SK-MEL-5 (cell line): ENCODE data around the gene RANBP9. TPM values are rescaled to one million over a fixed set of nuclear protein-coding genes. Genes with fewer than 3 reads are reported as not detected.
A peak's percentile ranks its signal among the peaks of the same experiment; 100 is the strongest.

Source experiments
- DNase-seq: peaks from one replicate; pipeline ENCODE4 v3.0.0-alpha.2; 2016; ENCODE audit warnings: low read depth, low spot score
- in situ Hi-C: cut with HindIII; loops from 2 replicates; pipeline ENCODE4 v1.10.0; 2016; ENCODE audit warnings: low sequenced_read_pairs, high pct_unique_total_duplicates, low pct_unique_long_range_greater_than_20kb
- total RNA-seq: library from RNA; depleted of rRNA; stranded (reverse); fragments of >200 nt; shearing (Covaris generic); gene quantifications from 2 replicates; pipeline ENCODE4 v1.2.3, GENCODE V29; 2014

RANBP9 gene
- total RNA-seq, 1 experiment from 2014 or later: 30.7 TPM

DNA sequence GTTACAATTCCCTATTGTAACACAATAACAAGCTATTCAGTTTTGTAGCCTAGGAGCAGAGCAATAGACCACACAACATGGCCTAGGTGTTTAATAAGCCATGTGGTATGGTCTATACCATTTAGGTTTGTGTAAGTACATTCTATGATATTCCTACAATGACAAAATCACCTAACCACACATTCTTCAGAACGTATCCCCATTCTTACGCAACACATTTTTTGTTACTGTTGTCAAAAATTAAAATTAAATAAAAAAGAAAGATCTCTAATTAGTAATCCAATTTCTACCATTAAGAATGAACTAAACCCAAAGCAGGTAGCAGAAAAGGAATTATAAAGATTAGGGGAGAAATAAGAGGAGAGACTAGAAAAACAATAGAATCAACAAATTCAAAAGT is 44.0 kb downstream of the RANBP9 start:
- in situ Hi-C loops: no loop called here
- DNase-seq: no peak

- DNase-seq: no peak
- in situ Hi-C loops: no loop called here
Measured at GRCh38 chr6:13666194-13667105, 45.2 kb downstream of the RANBP9 start.

DNA sequence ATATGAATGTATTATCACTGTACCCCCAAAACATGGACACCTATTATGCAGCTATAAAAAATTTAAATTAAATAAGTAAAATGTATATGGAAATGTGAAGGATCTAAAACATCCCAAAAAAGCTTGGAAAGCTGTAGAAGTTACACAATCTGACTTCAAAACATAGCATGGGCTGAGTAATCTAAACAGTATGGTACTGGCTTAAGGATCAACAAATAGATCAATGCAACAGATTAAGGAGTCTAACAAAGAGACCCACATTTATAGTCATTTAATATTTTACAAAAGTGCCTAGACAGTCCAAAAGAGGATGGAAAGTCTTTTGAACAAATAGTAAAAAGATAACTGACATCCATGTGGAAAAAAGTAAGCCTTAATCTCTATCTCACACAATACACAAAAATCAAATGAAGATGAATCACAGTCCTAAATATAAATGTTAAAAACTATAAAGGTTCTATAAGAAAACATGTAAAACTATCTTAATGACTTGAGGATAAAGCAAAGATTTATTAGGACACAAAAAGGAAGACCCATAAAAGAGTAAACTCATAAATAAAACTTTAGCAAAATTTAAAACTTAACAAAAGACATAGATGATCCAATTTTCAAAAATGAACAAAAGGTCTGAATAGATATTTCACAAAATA is 46.8 kb downstream of the RANBP9 start:
- DNase-seq: no peak
- in situ Hi-C loops: no loop called here

DNA sequence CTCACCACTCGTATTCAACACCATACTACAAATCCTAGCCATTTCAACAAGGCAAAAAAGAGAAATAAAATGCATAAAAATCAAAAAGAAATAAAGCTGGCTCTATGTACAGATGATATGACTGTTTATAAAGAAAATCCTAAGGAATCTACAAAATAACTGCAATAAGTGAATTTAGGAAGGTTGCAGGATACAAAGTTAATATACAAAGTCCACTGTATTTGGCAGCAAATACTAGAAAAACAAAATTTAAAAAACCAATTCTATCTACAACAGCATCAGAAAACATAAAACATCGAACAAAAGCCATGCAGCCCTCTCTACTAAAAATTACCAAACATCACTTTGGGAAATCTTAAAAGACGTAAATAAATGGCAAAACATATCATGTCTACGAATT is 47.6 kb downstream of the RANBP9 start:
- no peak for DNase-seq
- in situ Hi-C loops: no loop called here

DNA sequence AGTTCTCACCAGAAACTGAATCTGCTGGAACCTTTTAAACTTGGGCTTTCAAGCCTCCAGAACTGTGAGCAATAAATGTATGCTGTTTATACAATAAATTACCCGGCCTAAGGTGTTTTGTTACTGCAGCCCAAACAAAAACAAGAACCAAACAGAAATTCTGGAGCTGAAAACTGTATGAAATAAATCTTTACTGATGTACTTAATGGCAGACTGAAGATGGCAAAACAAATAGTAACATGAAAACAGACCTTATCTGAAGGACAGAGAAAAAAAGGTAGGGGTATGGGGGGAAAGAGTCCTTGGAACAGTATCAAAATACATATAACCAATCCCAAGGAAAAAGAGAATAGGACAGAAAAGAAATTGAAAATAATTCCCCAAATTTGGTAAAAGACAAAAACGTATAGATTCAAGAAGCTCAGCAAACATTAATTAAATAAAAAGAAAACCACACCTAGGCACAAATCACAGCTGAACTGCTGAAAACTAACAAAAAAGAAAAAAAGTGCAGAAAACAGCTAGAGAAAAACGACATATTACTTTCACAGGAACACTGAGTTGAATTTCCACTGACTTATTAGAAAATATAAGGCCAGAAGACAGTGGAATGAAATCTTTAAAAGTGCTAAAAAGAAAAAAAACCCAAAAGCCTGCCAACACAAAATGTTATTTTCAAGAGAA is 48.8 kb downstream of the RANBP9 start:
- DNase-seq: no peak
- in situ Hi-C loops: no loop called here

GRCh38 chr6:13661647-13662046 is 50.0 kb downstream of the RANBP9 start:
- DNase-seq: peak; percentile 20
- in situ Hi-C loops: no loop called here

DNA sequence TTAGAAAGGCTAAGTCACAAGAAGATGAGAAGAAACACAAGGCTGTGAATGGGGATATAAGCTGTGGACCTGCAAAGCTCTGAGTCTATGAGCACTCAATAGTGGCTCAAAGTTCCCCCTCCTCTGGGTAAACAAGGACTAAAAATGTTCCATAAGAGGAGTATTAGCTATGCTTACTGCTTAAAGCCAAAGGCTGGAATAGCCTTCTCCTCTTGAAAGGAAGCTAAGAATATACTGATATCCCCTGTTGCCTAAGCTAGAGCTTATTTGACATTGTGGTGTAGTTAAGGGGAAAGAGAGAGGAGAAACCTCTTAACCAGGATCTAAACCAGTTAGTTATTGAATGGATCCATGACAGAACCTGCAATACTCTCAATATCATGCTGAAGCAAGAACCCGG is 50.7 kb downstream of the RANBP9 start:
- in situ Hi-C loops: no loop called here

GRCh38 chr6:13660273-13660672 is 51.4 kb downstream of the RANBP9 start:
- no peak for DNase-seq
- in situ Hi-C loops: no loop called here

More for the DNA sequence above, 50.7 kb downstream of the RANBP9 start:
- no peak for DNase-seq

- no peak for DNase-seq
- in situ Hi-C loops: no loop called here
Measured at GRCh38 chr6:13655700-13656099, 55.9 kb downstream of the RANBP9 start.

DNA sequence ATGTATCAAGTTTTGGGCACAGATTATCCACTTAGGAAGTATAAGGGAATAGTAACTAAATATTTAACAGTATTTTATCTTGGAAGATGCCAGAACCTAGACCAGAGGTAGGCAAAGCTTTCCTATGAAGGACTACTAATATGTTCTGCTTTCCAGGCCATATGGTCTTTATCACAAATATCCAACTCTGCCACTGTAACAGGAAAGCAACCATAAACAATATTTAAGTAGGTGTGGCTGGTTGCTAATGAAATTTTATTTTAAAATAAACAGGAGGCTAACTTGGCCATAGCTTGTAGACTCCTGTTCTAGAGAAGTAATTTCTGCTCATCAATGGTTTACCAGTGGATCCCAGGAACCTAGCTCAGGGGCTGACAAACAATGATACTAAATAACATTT is 57.1 kb downstream of the RANBP9 start:
- in situ Hi-C loops: no loop called here
- DNase-seq: no peak

- in situ Hi-C loops: no loop called here
- no peak for DNase-seq
Measured at GRCh38 chr6:13653296-13653695, 58.3 kb downstream of the RANBP9 start.

GRCh38 chr6:13649393-13649792 is 62.2 kb downstream of the RANBP9 start:
- in situ Hi-C loops: no loop called here
- DNase-seq: no peak

GRCh38 chr6:13648850-13649249 is 62.8 kb downstream of the RANBP9 start:
- no peak for DNase-seq
- in situ Hi-C loops: no loop called here

DNA sequence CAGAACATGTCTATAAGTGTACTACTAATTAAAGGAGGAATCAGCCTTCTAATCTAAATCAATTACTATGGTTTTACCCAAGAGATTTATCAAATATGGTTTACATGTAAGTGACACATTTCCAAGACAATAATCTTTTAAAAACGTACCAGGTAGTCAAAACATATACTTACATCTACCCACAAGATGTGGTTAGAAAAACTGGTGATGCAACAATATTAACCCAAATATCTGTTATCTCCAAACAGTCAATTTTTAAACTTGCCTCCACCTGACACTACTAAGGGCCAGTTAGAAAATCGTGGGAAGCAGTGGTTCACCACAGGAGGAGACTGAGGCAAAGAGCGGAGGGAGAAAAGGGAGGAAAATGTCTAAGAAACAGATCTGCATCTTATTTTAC is 68.5 kb downstream of the RANBP9 start:
- DNase-seq: no peak
- in situ Hi-C loops: no loop called here

GRCh38 chr6:13641315-13641714 is 70.3 kb downstream of the RANBP9 start:
- no peak for DNase-seq
- in situ Hi-C loops: no loop called here

DNA sequence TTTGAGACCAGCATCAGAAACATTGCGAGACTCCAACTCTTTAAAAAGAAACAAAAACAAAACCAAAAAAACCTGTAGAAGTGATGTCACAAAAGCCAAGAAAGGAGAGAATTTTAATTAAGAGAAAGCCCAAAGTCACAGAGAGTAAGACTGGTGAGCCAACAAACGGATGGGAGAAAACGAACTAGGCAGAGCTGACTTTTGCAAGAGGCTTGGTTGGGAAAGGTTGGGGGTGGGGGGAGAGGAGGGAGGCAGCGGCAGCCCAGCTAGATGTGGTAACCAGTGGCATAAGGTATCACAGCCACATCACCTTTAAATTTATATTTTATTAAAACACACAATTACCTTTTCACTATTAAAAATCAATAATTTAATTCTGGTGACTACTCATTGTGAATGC is 73.0 kb downstream of the RANBP9 start:
- in situ Hi-C loops: no loop called here

DNA sequence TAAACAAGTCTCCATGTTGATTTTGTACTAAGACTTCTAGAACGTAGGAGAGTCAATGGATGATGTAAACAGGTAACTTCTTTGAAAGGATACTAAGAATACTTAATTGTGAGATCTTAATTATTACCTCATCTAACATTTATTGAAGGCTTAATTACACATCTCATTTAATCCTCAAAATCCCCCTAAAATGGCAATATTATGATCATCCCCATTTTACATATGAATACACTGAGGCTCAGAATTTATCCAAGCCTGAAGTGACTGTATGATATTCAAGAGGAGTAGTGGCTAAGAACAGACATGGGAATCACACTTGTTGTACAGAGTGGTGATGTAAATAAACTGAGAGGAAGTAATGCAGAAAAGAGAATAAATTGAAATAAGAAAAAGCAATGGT is 73.6 kb downstream of the RANBP9 start:
- no peak for DNase-seq
- in situ Hi-C loops: no loop called here

More for the DNA sequence above, 73.0 kb downstream of the RANBP9 start:
- DNase-seq: no peak

DNA sequence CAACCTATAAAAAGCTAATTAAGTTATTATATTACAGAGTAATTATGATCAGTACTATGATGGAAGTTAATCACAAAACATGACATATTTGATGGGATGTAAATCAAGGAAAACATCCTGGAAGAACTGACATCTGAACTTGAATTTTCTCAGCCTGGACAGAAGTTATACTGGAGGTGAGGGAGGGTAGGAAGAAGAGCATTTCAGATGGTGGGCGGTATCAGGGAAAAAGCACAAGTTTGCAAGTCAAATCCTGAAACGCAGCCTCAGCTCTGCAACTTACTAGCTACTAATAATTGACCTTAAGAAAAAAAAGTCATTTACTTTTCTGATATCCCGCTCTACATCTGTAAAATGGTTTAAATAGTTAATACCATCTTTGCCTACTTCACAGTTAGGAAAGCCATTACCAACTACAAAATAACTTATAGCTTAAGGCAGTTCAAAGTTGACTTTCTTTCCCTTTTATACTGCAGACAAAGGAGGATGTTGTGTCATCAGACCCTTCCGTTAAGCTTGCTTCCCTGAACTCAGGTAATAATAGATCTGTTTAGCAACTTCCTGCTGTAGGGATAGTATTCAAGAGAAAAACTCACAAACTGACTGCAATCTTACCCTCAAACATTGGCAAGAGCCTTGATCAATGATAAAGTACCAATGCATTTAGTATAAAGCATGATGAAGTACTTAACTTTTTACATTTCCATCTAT is 75.5 kb downstream of the RANBP9 start:
- DNase-seq: no peak
- in situ Hi-C loops: no loop called here
